ENCODE measurements around the gene GPN2. TPM values are rescaled to one million over a fixed set of nuclear protein-coding genes. Genes with fewer than 3 reads are reported as not detected.
"Not testable (repeated sequence)": the region's sequence is repeated elsewhere in the genome, so short reads cannot be mapped to it uniquely, and the experiment has no call there.

GPN2 gene
- polyA plus RNA-seq, 1 donor from 2014 or later = 20.2 TPM

- H3K27ac ChIP-seq (ENCODE audit: low read length); H3K4me3 ChIP-seq (ENCODE audit: low read length): not testable (repeated sequence)
Observed at GRCh38 chr1:26873097-26873496, 17.0 kb downstream of the GPN2 start.

GRCh38 chr1:26864610-26865480 lies 25.2 kb downstream of the GPN2 start:
- peak overlapping the region; percentile 69 for H3K4me2 ChIP-seq (ENCODE audit: low read length)
- H3K9ac ChIP-seq (ENCODE audit: low read length) = peak overlapping the region; percentile 34
- H3K4me3 ChIP-seq (ENCODE audit: low read length) = peak overlapping the region; percentile 71
- no peaks in the 10 kb centered on the region for H3F3A ChIP-seq (ENCODE audit: insufficient read depth, low read length, poor library complexity, severe bottlenecking)
- H4K20me1 ChIP-seq (ENCODE audit: insufficient read depth) = no peaks in the 10 kb centered on the region
- H3K9me2 ChIP-seq (ENCODE audit: insufficient read depth, low read length) = no peaks in the 10 kb centered on the region
- H3K27ac ChIP-seq (ENCODE audit: low read length) = no peak overlapping the region
- no peaks in the 10 kb centered on the region for H3K9me3 ChIP-seq (ENCODE audit: low read length)
- no peaks in the 10 kb centered on the region for H3K36me3 ChIP-seq (ENCODE audit: insufficient read depth, low read length)
- no peaks in the 10 kb centered on the region for H3K27me3 ChIP-seq (ENCODE audit: insufficient read depth, low read depth, low read length)
- no peaks in the 10 kb centered on the region for H3K79me2 ChIP-seq (replicated peaks; ENCODE audit: insufficient read depth, low read length)
- H2AFZ ChIP-seq (ENCODE audit: low read depth, low read length) = no peak overlapping the region
- TF ChIP-seq MXI1 (conservative IDR thresholded peaks at IDR 0.05; ENCODE audit: poor library complexity, severe bottlenecking) (peak; percentile 78), RAD21 (conservative IDR thresholded peaks at IDR 0.05) (no peak), CTCF (IDR thresholded peaks at IDR 0.05; ENCODE audit: poor library complexity, severe bottlenecking) (peak; percentile 11), EP300 (conservative IDR thresholded peaks at IDR 0.05; ENCODE audit: poor library complexity, severe bottlenecking) (no peak), SMC3 (conservative IDR thresholded peaks at IDR 0.05; ENCODE audit: poor library complexity) (no peak)

More at GRCh38 chr1:26873097-26873496, 17.0 kb downstream of the GPN2 start:
- not testable (repeated sequence) for H3K36me3 ChIP-seq (ENCODE audit: insufficient read depth, low read length); H3K9ac ChIP-seq (ENCODE audit: low read length); H3K9me2 ChIP-seq (ENCODE audit: insufficient read depth, low read length); H3K4me2 ChIP-seq (ENCODE audit: low read length); H3K27me3 ChIP-seq (ENCODE audit: insufficient read depth, low read depth, low read length); H2AFZ ChIP-seq (ENCODE audit: low read depth, low read length); H3K79me2 ChIP-seq (replicated peaks; ENCODE audit: insufficient read depth, low read length); H3K9me3 ChIP-seq (ENCODE audit: low read length); H3F3A ChIP-seq (ENCODE audit: insufficient read depth, low read length, poor library complexity, severe bottlenecking); H4K20me1 ChIP-seq (ENCODE audit: insufficient read depth)

GRCh38 chr1:26863685-26864077 lies 26.4 kb downstream of the GPN2 start:
- H3K9me3 ChIP-seq (ENCODE audit: low read length) = no peaks in the 10 kb centered on the region
- H3K36me3 ChIP-seq (ENCODE audit: insufficient read depth, low read length) = no peaks in the 10 kb centered on the region
- H3K4me3 ChIP-seq (ENCODE audit: low read length) = no peak overlapping the region
- H2AFZ ChIP-seq (ENCODE audit: low read depth, low read length) = no peak overlapping the region
- no peaks in the 10 kb centered on the region for H4K20me1 ChIP-seq (ENCODE audit: insufficient read depth)
- no peak overlapping the region for H3K4me2 ChIP-seq (ENCODE audit: low read length)
- no peaks in the 10 kb centered on the region for H3K79me2 ChIP-seq (replicated peaks; ENCODE audit: insufficient read depth, low read length)
- no peaks in the 10 kb centered on the region for H3F3A ChIP-seq (ENCODE audit: insufficient read depth, low read length, poor library complexity, severe bottlenecking)
- H3K9me2 ChIP-seq (ENCODE audit: insufficient read depth, low read length) = no peaks in the 10 kb centered on the region
- no peak overlapping the region for H3K27ac ChIP-seq (ENCODE audit: low read length)
- no peaks in the 10 kb centered on the region for H3K27me3 ChIP-seq (ENCODE audit: insufficient read depth, low read depth, low read length)
- no peak overlapping the region for H3K9ac ChIP-seq (ENCODE audit: low read length)
- TF ChIP-seq, protein P1, sequence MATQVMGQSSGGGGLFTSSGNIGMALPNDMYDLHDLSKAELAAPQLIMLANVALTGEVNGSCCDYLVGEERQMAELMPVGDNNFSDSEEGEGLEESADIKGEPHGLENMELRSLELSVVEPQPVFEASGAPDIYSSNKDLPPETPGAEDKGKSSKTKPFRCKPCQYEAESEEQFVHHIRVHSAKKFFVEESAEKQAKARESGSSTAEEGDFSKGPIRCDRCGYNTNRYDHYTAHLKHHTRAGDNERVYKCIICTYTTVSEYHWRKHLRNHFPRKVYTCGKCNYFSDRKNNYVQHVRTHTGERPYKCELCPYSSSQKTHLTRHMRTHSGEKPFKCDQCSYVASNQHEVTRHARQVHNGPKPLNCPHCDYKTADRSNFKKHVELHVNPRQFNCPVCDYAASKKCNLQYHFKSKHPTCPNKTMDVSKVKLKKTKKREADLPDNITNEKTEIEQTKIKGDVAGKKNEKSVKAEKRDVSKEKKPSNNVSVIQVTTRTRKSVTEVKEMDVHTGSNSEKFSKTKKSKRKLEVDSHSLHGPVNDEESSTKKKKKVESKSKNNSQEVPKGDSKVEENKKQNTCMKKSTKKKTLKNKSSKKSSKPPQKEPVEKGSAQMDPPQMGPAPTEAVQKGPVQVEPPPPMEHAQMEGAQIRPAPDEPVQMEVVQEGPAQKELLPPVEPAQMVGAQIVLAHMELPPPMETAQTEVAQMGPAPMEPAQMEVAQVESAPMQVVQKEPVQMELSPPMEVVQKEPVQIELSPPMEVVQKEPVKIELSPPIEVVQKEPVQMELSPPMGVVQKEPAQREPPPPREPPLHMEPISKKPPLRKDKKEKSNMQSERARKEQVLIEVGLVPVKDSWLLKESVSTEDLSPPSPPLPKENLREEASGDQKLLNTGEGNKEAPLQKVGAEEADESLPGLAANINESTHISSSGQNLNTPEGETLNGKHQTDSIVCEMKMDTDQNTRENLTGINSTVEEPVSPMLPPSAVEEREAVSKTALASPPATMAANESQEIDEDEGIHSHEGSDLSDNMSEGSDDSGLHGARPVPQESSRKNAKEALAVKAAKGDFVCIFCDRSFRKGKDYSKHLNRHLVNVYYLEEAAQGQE (IDR thresholded peaks at IDR 0.05; ENCODE audit: borderline replicate concordance) = no peak
- TF ChIP-seq SMC3 (conservative IDR thresholded peaks at IDR 0.05; ENCODE audit: poor library complexity) = no peak
- TF ChIP-seq MXI1 (conservative IDR thresholded peaks at IDR 0.05; ENCODE audit: poor library complexity, severe bottlenecking) = no peak
- no peak for TF ChIP-seq EP300 (conservative IDR thresholded peaks at IDR 0.05; ENCODE audit: poor library complexity, severe bottlenecking)
- no peak for TF ChIP-seq POLR2AphosphoS5 (IDR thresholded peaks at IDR 0.05)
- TF ChIP-seq TAF1 (IDR thresholded peaks at IDR 0.05; ENCODE audit: low read depth) = no peak
- no peak for TF ChIP-seq RAD21 (conservative IDR thresholded peaks at IDR 0.05)
- TF ChIP-seq CTCF (IDR thresholded peaks at IDR 0.05; ENCODE audit: poor library complexity, severe bottlenecking) = no peak
- no peak for TF ChIP-seq EZH2 (IDR thresholded peaks at IDR 0.05; ENCODE audit: borderline replicate concordance, insufficient read depth, low read length, poor library complexity, severe bottlenecking)
